Measurements from ENCODE around the gene SLC12A7. TPM values are rescaled to one million over a fixed set of nuclear protein-coding genes. Genes with fewer than 3 reads are reported as not detected.
A peak's percentile ranks its signal among the peaks of the same experiment; 100 is the strongest.

SLC12A7 gene
- polyA plus RNA-seq, 1 donor (not counting 4 experiments of a cell fraction or from before 2014, with no cell fraction given) = 1.5 TPM

GRCh38 chr5:1134478-1134877, 22.6 kb upstream of the SLC12A7 start:
- Histone ChIP-seq H3K79me2 (ENCODE audit: control insufficient read depth, insufficient read depth, low read length) (no peaks in the 10 kb centered on the region), H3K36me3 (ENCODE audit: control insufficient read depth in 2 of 2, extremely low read depth in 1 of 2, insufficient read depth in 2 of 2, low read length in 2 of 2) (no peaks in the 10 kb centered on the region), H3K27ac (ENCODE audit: control insufficient read depth, insufficient read depth, low read length) (no peak overlapping the region), H3K4me1 (ENCODE audit: control insufficient read depth, extremely low read depth, insufficient read depth, low read length) (peaks cover 4% of the 10 kb centered on the region), H3K27me3 (ENCODE audit: control insufficient read depth, extremely low read depth, insufficient read depth, low read length) (peaks cover 53% of the 10 kb centered on the region), H3K4me2 (ENCODE audit: control insufficient read depth, extremely low read depth, insufficient read depth, low read depth, low read length) (no peak overlapping the region), H3K4me3 (ENCODE audit: control insufficient read depth in 2 of 3, extremely low read depth in 1 of 3, insufficient read depth in 2 of 3, low read depth in 1 of 3, low read length in 3 of 3) (no peak overlapping the region), H2AFZ (ENCODE audit: control insufficient read depth, low read length) (no peak overlapping the region), H3K9me1 (ENCODE audit: control insufficient read depth, extremely low read depth, insufficient read depth, low read length) (no peaks in the 10 kb centered on the region), H3K9me3 (ENCODE audit: control insufficient read depth, low read depth, low read length) (no peaks in the 10 kb centered on the region), H4K20me1 (ENCODE audit: control insufficient read depth, extremely low read depth, insufficient read depth, low read length) (no peaks in the 10 kb centered on the region), H3K9ac (ENCODE audit: control insufficient read depth, extremely low read depth, insufficient read depth, low read length) (no peak overlapping the region)
- dilution Hi-C loops (cut with MboI; ENCODE audit: extremely low pct_ligation_motif_present, low sequenced_read_pairs) = no loop called here
- TF ChIP-seq CTCF (optimal IDR thresholded peaks at IDR 0.05 in 1 of 3, IDR thresholded peaks at IDR 0.05 in 1 of 3, conservative IDR thresholded peaks at IDR 0.05 in 1 of 3; ENCODE audit: extremely low read depth in 1 of 3, insufficient read depth in 2 of 3, low read length in 3 of 3) (peak in 2 of 3 experiments; percentile 17 to 19), EZH2 (IDR thresholded peaks at IDR 0.05; ENCODE audit: low read length) (no peak)
- DNase-seq (ENCODE audit: low read depth, low spot score) = no peak
- no peak for FAIRE-seq

- H3K9ac ChIP-seq (ENCODE audit: control insufficient read depth, extremely low read depth, insufficient read depth, low read length) = no peak overlapping the region
- H3K4me1 ChIP-seq (ENCODE audit: control insufficient read depth, extremely low read depth, insufficient read depth, low read length) = peaks cover 2% of the 10 kb centered on the region
- no peaks in the 10 kb centered on the region for H3K9me3 ChIP-seq (ENCODE audit: control insufficient read depth, low read depth, low read length)
- no peak overlapping the region for H2AFZ ChIP-seq (ENCODE audit: control insufficient read depth, low read length)
- no peak overlapping the region for H3K27ac ChIP-seq (ENCODE audit: control insufficient read depth, insufficient read depth, low read length)
- dilution Hi-C loops (cut with MboI; ENCODE audit: extremely low pct_ligation_motif_present, low sequenced_read_pairs) = no loop called here
- FAIRE-seq (no peak), DNase-seq (ENCODE audit: low read depth, low spot score) (no peak)
- H3K4me2 ChIP-seq (ENCODE audit: control insufficient read depth, extremely low read depth, insufficient read depth, low read depth, low read length) = no peak overlapping the region
- no peak for TF ChIP-seq EZH2 (IDR thresholded peaks at IDR 0.05; ENCODE audit: low read length)
- TF ChIP-seq CTCF (optimal IDR thresholded peaks at IDR 0.05 in 1 of 3, IDR thresholded peaks at IDR 0.05 in 1 of 3, conservative IDR thresholded peaks at IDR 0.05 in 1 of 3; ENCODE audit: extremely low read depth in 1 of 3, insufficient read depth in 2 of 3, low read length in 3 of 3) = no peak
- H4K20me1 ChIP-seq (ENCODE audit: control insufficient read depth, extremely low read depth, insufficient read depth, low read length) = no peaks in the 10 kb centered on the region
- no peaks in the 10 kb centered on the region for H3K79me2 ChIP-seq (ENCODE audit: control insufficient read depth, insufficient read depth, low read length)
- no peaks in the 10 kb centered on the region for H3K36me3 ChIP-seq (ENCODE audit: control insufficient read depth in 2 of 2, extremely low read depth in 1 of 2, insufficient read depth in 2 of 2, low read length in 2 of 2)
- H3K4me3 ChIP-seq (ENCODE audit: control insufficient read depth in 2 of 3, extremely low read depth in 1 of 3, insufficient read depth in 2 of 3, low read depth in 1 of 3, low read length in 3 of 3) = no peak overlapping the region
- H3K9me1 ChIP-seq (ENCODE audit: control insufficient read depth, extremely low read depth, insufficient read depth, low read length) = no peaks in the 10 kb centered on the region
- peaks cover 61% of the 10 kb centered on the region for H3K27me3 ChIP-seq (ENCODE audit: control insufficient read depth, extremely low read depth, insufficient read depth, low read length)
Observed at GRCh38 chr5:1133510-1134201, 21.8 kb upstream of the SLC12A7 start.

Data from keratinocyte (primary cell).